ENCODE results near the gene HRH1.

Gene HRH1

GRCh38 chr3:11283139-11283475 is 128.8 kb downstream of the HRH1 start:
- no peak for TF ChIP-seq EZH2phosphoT487 (IDR thresholded peaks at IDR 0.05; ENCODE audit: low read length)
- TF ChIP-seq EZH2 (optimal IDR thresholded peaks at IDR 0.05; ENCODE audit: low read depth, low read length): no peak
- TF ChIP-seq CTCF (IDR thresholded peaks at IDR 0.05; ENCODE audit: low read length): no peak
- H3K27me3 ChIP-seq (replicated peaks; ENCODE audit: insufficient read depth, low read length): no peaks in the 10 kb centered on the region
- 0 out of 2 replicates have a peak, but pooled peaks cover 3% of the 10 kb centered on the region for H3K36me3 ChIP-seq (replicated peaks; ENCODE audit: insufficient read depth, low read length)
- H3K9me3 ChIP-seq (replicated peaks; ENCODE audit: insufficient read depth, low read length): no peaks in the 10 kb centered on the region
- H2AFZ ChIP-seq (ENCODE audit: low read length): no peak overlapping the region
- H3F3A ChIP-seq (ENCODE audit: insufficient read depth, low read length): no peaks in the 10 kb centered on the region
- H3K4me1 ChIP-seq (ENCODE audit: low read length): no peaks in the 10 kb centered on the region
- H3K27ac ChIP-seq (ENCODE audit: low read length): no peak overlapping the region
- no peak overlapping the region for H3K4me2 ChIP-seq (ENCODE audit: low read depth, low read length)
- H3K9me2 ChIP-seq (replicated peaks; ENCODE audit: insufficient read depth, low read length): no peaks in the 10 kb centered on the region
- no peak for DNase-seq
- H3K9ac ChIP-seq (ENCODE audit: low read length): no peak overlapping the region
- H3K79me2 ChIP-seq (ENCODE audit: low read length): peaks cover 9% of the 10 kb centered on the region; the same call in 1 of the 2 replicates
- no peaks in the 10 kb centered on the region for H4K20me1 ChIP-seq (ENCODE audit: insufficient read depth, low read length)
- H3K4me3 ChIP-seq (ENCODE audit: low read length): no peak overlapping the region

- Histone ChIP-seq H3K4me3 (ENCODE audit: low read length) (no peak overlapping the region), H3K79me2 (ENCODE audit: low read length) (peaks cover 4% of the 10 kb centered on the region; the same call in 1 of the 2 replicates)
- TF ChIP-seq EZH2phosphoT487 (IDR thresholded peaks at IDR 0.05; ENCODE audit: low read length) (no peak), EZH2 (optimal IDR thresholded peaks at IDR 0.05; ENCODE audit: low read depth, low read length) (no peak), CTCF (IDR thresholded peaks at IDR 0.05; ENCODE audit: low read length) (no peak)
Measured at GRCh38 chr3:11284011-11284410, 129.7 kb downstream of the HRH1 start.

GRCh38 chr3:11285471-11285870 is 131.2 kb downstream of the HRH1 start:
- H4K20me1 ChIP-seq (ENCODE audit: insufficient read depth, low read length): no peaks in the 10 kb centered on the region
- no peaks in the 10 kb centered on the region for H3K4me1 ChIP-seq (ENCODE audit: low read length)
- H3K9ac ChIP-seq (ENCODE audit: low read length): no peak overlapping the region
- no peak overlapping the region for H2AFZ ChIP-seq (ENCODE audit: low read length)
- no peaks in the 10 kb centered on the region for H3F3A ChIP-seq (ENCODE audit: insufficient read depth, low read length)
- H3K36me3 ChIP-seq (replicated peaks; ENCODE audit: insufficient read depth, low read length): 0 out of 2 replicates have a peak, but pooled peaks cover 3% of the 10 kb centered on the region
- no peak for TF ChIP-seq EZH2phosphoT487 (IDR thresholded peaks at IDR 0.05; ENCODE audit: low read length)
- TF ChIP-seq CTCF (IDR thresholded peaks at IDR 0.05; ENCODE audit: low read length): no peak
- TF ChIP-seq EZH2 (optimal IDR thresholded peaks at IDR 0.05; ENCODE audit: low read depth, low read length): no peak
- no peak overlapping the region for H3K4me3 ChIP-seq (ENCODE audit: low read length)
- no peaks in the 10 kb centered on the region for H3K27me3 ChIP-seq (replicated peaks; ENCODE audit: insufficient read depth, low read length)
- no peaks in the 10 kb centered on the region for H3K9me3 ChIP-seq (replicated peaks; ENCODE audit: insufficient read depth, low read length)
- no peaks in the 10 kb centered on the region for H3K79me2 ChIP-seq (ENCODE audit: low read length)
- no peak overlapping the region for H3K27ac ChIP-seq (ENCODE audit: low read length)
- no peak for DNase-seq
- H3K9me2 ChIP-seq (replicated peaks; ENCODE audit: insufficient read depth, low read length): no peaks in the 10 kb centered on the region
- H3K4me2 ChIP-seq (ENCODE audit: low read depth, low read length): no peak overlapping the region

More at GRCh38 chr3:11284011-11284410, 129.7 kb downstream of the HRH1 start:
- H3K4me2 ChIP-seq (ENCODE audit: low read depth, low read length): no peak overlapping the region
- H2AFZ ChIP-seq (ENCODE audit: low read length): no peak overlapping the region
- H3F3A ChIP-seq (ENCODE audit: insufficient read depth, low read length): no peaks in the 10 kb centered on the region
- no peaks in the 10 kb centered on the region for H4K20me1 ChIP-seq (ENCODE audit: insufficient read depth, low read length)
- no peaks in the 10 kb centered on the region for H3K9me2 ChIP-seq (replicated peaks; ENCODE audit: insufficient read depth, low read length)
- H3K4me1 ChIP-seq (ENCODE audit: low read length): no peaks in the 10 kb centered on the region
- no peaks in the 10 kb centered on the region for H3K27me3 ChIP-seq (replicated peaks; ENCODE audit: insufficient read depth, low read length)
- no peak overlapping the region for H3K27ac ChIP-seq (ENCODE audit: low read length)
- H3K9me3 ChIP-seq (replicated peaks; ENCODE audit: insufficient read depth, low read length): no peaks in the 10 kb centered on the region
- H3K9ac ChIP-seq (ENCODE audit: low read length): no peak overlapping the region
- 0 out of 2 replicates have a peak, but pooled peaks cover 3% of the 10 kb centered on the region for H3K36me3 ChIP-seq (replicated peaks; ENCODE audit: insufficient read depth, low read length)
- DNase-seq: no peak

Data from MM.1S (cell line).